Dermis microvascular lymphatic vessel endothelial cell (primary cell): ENCODE results near the gene DEUP1. TPM values are rescaled to one million over a fixed set of nuclear protein-coding genes. Genes with fewer than 3 reads are reported as not detected.
"Not testable (repeated sequence)": the region's sequence is repeated elsewhere in the genome, so short reads cannot be mapped to it uniquely, and the experiment has no call there.

Experiments used
- DNase-seq, 2 donors: peaks; one replicate each; pipeline versions ENCODE4 v3.0.0 to v3.0.0-alpha.2; 2010; ENCODE audit warnings: low read depth in 2 of 2
- total RNA-seq: library from RNA; depleted of rRNA; stranded (reverse); fragments of >200 nt; gene quantifications from 2 replicates; pipeline ENCODE4 v1.2.1, GENCODE V29; 2014

The DEUP1 gene
- total RNA-seq, 1 donor from 2014 or later: not detected

- no peak for DNase-seq
Measured at GRCh38 chr11:93359396-93359795, 28.9 kb downstream of the DEUP1 start.

GRCh38 chr11:93361435-93361834 is 30.9 kb downstream of the DEUP1 start:
- no peak for DNase-seq

- no peak for DNase-seq
Measured at GRCh38 chr11:93368022-93368421, 37.5 kb downstream of the DEUP1 start.

- DNase-seq: no peak
Measured at GRCh38 chr11:93370260-93370659, 39.7 kb downstream of the DEUP1 start.

- DNase-seq: no peak
Measured at GRCh38 chr11:93389737-93390136, 59.2 kb downstream of the DEUP1 start.

- DNase-seq: no peak
Measured at GRCh38 chr11:93392867-93393266, 62.3 kb downstream of the DEUP1 start.

- no peak for DNase-seq
Measured at GRCh38 chr11:93393386-93393785, 62.8 kb downstream of the DEUP1 start.

- no peak for DNase-seq
Measured at GRCh38 chr11:93394488-93394887, 63.9 kb downstream of the DEUP1 start.

- no peak for DNase-seq
Measured at GRCh38 chr11:93396316-93396715, 65.8 kb downstream of the DEUP1 start.

GRCh38 chr11:93403930-93404329 is 73.4 kb downstream of the DEUP1 start:
- DNase-seq: no peak

GRCh38 chr11:93407777-93408401 is 77.3 kb downstream of the DEUP1 start:
- no peak for DNase-seq

- DNase-seq: no peak
Measured at GRCh38 chr11:93410441-93410840, 79.9 kb downstream of the DEUP1 start.

GRCh38 chr11:93411705-93412104 is 81.2 kb downstream of the DEUP1 start:
- no peak for DNase-seq

- no peak for DNase-seq
Measured at GRCh38 chr11:93432247-93432646, 101.7 kb downstream of the DEUP1 start.

- DNase-seq: not testable (repeated sequence)
Measured at GRCh38 chr11:93443232-93443631, 112.7 kb downstream of the DEUP1 start.

- no peak for DNase-seq
Measured at GRCh38 chr11:93444617-93445073, 114.1 kb downstream of the DEUP1 start.

GRCh38 chr11:93458286-93458685 is 127.7 kb downstream of the DEUP1 start:
- DNase-seq: no peak

GRCh38 chr11:93463666-93464065 is 133.1 kb downstream of the DEUP1 start:
- not testable (repeated sequence) for DNase-seq

- no peak for DNase-seq
Measured at GRCh38 chr11:93464927-93465540, 134.5 kb downstream of the DEUP1 start.

GRCh38 chr11:93467054-93467453 is 136.5 kb downstream of the DEUP1 start:
- no peak for DNase-seq

- no peak for DNase-seq
Measured at GRCh38 chr11:93468290-93468689, 137.7 kb downstream of the DEUP1 start.

GRCh38 chr11:93474123-93474522 is 143.6 kb downstream of the DEUP1 start:
- DNase-seq: no peak

- DNase-seq: no peak
Measured at GRCh38 chr11:93476796-93477195, 146.3 kb downstream of the DEUP1 start.
